ENCODE results near the gene SPI1. TPM values are rescaled to one million over a fixed set of nuclear protein-coding genes. Genes with fewer than 3 reads are reported as not detected.

Gene SPI1
- polyA plus RNA-seq, 1 donor (not counting 4 experiments of a cell fraction or from before 2014, with no cell fraction given) = not detected

DNA sequence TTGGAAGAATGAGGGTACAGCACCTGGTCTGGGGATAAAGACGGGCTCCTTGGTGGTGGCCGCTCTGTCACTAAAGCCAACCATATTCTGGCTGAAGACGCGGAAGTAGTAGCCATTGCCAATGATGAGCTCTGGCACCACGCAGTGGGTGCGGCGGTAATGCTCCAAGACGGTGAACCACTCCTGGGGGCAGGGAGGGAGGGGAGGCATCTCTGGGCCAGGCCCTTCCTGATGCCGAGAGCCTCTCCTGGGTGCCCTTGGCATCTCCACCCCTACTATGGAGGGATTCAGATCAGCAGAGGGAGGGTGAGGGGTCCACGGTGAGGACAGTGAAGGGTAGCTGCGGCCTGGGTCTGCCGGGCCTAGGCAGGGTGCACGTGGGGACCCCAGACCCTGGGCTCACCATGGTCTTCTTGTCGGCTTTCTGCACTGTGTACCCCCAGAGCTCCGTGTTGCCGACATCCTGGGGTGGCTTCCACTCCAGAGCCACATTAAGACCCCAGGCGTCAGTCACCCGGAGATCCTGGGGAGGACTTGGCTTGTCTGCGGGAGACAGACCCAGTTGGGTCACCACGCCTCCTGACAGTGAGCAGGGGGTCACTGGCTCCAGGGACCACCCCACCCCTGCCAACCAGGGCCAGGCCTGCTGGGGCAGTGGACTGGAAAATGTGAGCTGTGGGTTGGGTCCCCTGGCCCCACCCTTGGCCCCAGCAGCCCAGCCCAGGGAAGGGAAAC, 45.4 kb downstream of the SPI1 start:
- Histone ChIP-seq H3K9me1 (ENCODE audit: control insufficient read depth, extremely low read depth, insufficient read depth, low read length) (no peaks in the 10 kb centered on the region), H2AFZ (ENCODE audit: control insufficient read depth, low read length) (no peak overlapping the region), H3K27me3 (ENCODE audit: control insufficient read depth, extremely low read depth, insufficient read depth, low read length) (no peaks in the 10 kb centered on the region), H3K27ac (ENCODE audit: control insufficient read depth, insufficient read depth, low read length) (no peak overlapping the region), H3K4me1 (ENCODE audit: control insufficient read depth, extremely low read depth, insufficient read depth, low read length) (no peaks in the 10 kb centered on the region), H3K4me3 (ENCODE audit: control insufficient read depth in 2 of 3, extremely low read depth in 1 of 3, insufficient read depth in 2 of 3, low read depth in 1 of 3, low read length in 3 of 3) (no peak overlapping the region), H3K36me3 (ENCODE audit: control insufficient read depth in 2 of 2, extremely low read depth in 1 of 2, insufficient read depth in 2 of 2, low read length in 2 of 2) (peaks cover 3 to 13% of the 10 kb centered on the region in 2 experiments), H4K20me1 (ENCODE audit: control insufficient read depth, extremely low read depth, insufficient read depth, low read length) (no peaks in the 10 kb centered on the region), H3K4me2 (ENCODE audit: control insufficient read depth, extremely low read depth, insufficient read depth, low read depth, low read length) (no peak overlapping the region), H3K79me2 (ENCODE audit: control insufficient read depth, insufficient read depth, low read length) (no peaks in the 10 kb centered on the region), H3K9ac (ENCODE audit: control insufficient read depth, extremely low read depth, insufficient read depth, low read length) (no peak overlapping the region), H3K9me3 (ENCODE audit: control insufficient read depth, low read depth, low read length) (no peaks in the 10 kb centered on the region)
- DNase-seq (ENCODE audit: low read depth, low spot score) (no peak), FAIRE-seq (no peak)
- dilution Hi-C loops (cut with MboI; ENCODE audit: extremely low pct_ligation_motif_present, low sequenced_read_pairs) = no loop called here
- TF ChIP-seq EZH2 (IDR thresholded peaks at IDR 0.05; ENCODE audit: low read length) (no peak), CTCF (optimal IDR thresholded peaks at IDR 0.05 in 1 of 3, IDR thresholded peaks at IDR 0.05 in 1 of 3, conservative IDR thresholded peaks at IDR 0.05 in 1 of 3; ENCODE audit: extremely low read depth in 1 of 3, insufficient read depth in 2 of 3, low read length in 3 of 3) (no peak)

DNA sequence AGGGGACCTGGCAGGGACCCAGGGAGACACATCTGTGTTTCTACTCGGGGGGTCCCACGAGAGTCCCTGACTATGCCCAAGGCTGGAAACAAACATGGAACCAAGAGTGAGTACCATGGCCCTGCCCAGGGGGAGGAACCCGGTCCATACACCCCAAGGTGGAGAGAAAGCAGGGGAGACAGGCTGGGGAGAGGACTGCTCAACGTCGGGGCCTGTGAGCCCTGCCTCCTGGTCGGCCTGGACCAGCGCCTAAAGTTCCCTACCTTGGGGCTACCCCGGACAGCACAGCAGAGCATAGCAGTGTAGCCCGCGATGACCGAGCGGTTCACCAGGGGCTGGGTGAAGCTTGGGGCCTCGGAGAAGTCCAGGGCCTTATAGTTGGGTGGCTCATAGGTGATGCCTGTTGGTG, 46.0 kb downstream of the SPI1 start:
- H3K4me2 ChIP-seq (ENCODE audit: control insufficient read depth, extremely low read depth, insufficient read depth, low read depth, low read length) = no peak overlapping the region
- no peak overlapping the region for H3K4me3 ChIP-seq (ENCODE audit: control insufficient read depth in 2 of 3, extremely low read depth in 1 of 3, insufficient read depth in 2 of 3, low read depth in 1 of 3, low read length in 3 of 3)
- H3K79me2 ChIP-seq (ENCODE audit: control insufficient read depth, insufficient read depth, low read length) = no peaks in the 10 kb centered on the region
- DNase-seq (ENCODE audit: low read depth, low spot score) (no peak), FAIRE-seq (no peak)
- dilution Hi-C loops (cut with MboI; ENCODE audit: extremely low pct_ligation_motif_present, low sequenced_read_pairs) = no loop called here
- no peak overlapping the region for H3K9ac ChIP-seq (ENCODE audit: control insufficient read depth, extremely low read depth, insufficient read depth, low read length)
- H2AFZ ChIP-seq (ENCODE audit: control insufficient read depth, low read length) = no peak overlapping the region
- H3K27me3 ChIP-seq (ENCODE audit: control insufficient read depth, extremely low read depth, insufficient read depth, low read length) = no peaks in the 10 kb centered on the region
- H3K36me3 ChIP-seq (ENCODE audit: control insufficient read depth in 2 of 2, extremely low read depth in 1 of 2, insufficient read depth in 2 of 2, low read length in 2 of 2) = peaks cover 6 to 17% of the 10 kb centered on the region in 2 experiments
- H4K20me1 ChIP-seq (ENCODE audit: control insufficient read depth, extremely low read depth, insufficient read depth, low read length) = no peaks in the 10 kb centered on the region
- H3K27ac ChIP-seq (ENCODE audit: control insufficient read depth, insufficient read depth, low read length) = no peak overlapping the region
- TF ChIP-seq EZH2 (IDR thresholded peaks at IDR 0.05; ENCODE audit: low read length) (no peak), CTCF (optimal IDR thresholded peaks at IDR 0.05 in 1 of 3, IDR thresholded peaks at IDR 0.05 in 1 of 3, conservative IDR thresholded peaks at IDR 0.05 in 1 of 3; ENCODE audit: extremely low read depth in 1 of 3, insufficient read depth in 2 of 3, low read length in 3 of 3) (no peak)
- H3K9me3 ChIP-seq (ENCODE audit: control insufficient read depth, low read depth, low read length) = no peaks in the 10 kb centered on the region
- no peaks in the 10 kb centered on the region for H3K4me1 ChIP-seq (ENCODE audit: control insufficient read depth, extremely low read depth, insufficient read depth, low read length)
- H3K9me1 ChIP-seq (ENCODE audit: control insufficient read depth, extremely low read depth, insufficient read depth, low read length) = no peaks in the 10 kb centered on the region

All from keratinocyte (primary cell).